Measurements from ENCODE around the gene TET3. TPM values are rescaled to one million over a fixed set of nuclear protein-coding genes. Genes with fewer than 3 reads are reported as not detected.
A peak's percentile ranks its signal among the peaks of the same experiment; 100 is the strongest.

The TET3 gene
- total RNA-seq, 1 donor from 2014 or later, result 32.8 TPM

GRCh38 chr2:73975731-73976130 lies 9.0 kb upstream of the TET3 start:
- H3K9me3 Mint-ChIP-seq (ENCODE audit: unreplicated experiment), result no peaks in the 10 kb centered on the region
- no peak for TF ChIP-seq CTCF (IDR thresholded peaks at IDR 0.05; ENCODE audit: insufficient read depth, low read depth, low read length)
- TF ChIP-seq EZH2 (IDR thresholded peaks at IDR 0.05; ENCODE audit: insufficient read depth, low read length), result no peak
- Histone ChIP-seq H3K4me1 (ENCODE audit: insufficient read depth, low read length) (peaks cover 11% of the 10 kb centered on the region), H3K36me3 (ENCODE audit: insufficient read depth, low read length) (no peaks in the 10 kb centered on the region), H3K4me3 (ENCODE audit: insufficient read depth, low read depth, low read length) (no peak overlapping the region), H3K9me3 (ENCODE audit: insufficient read depth, low read depth, low read length) (no peaks in the 10 kb centered on the region), H3K79me2 (ENCODE audit: insufficient read depth, low read length) (no peaks in the 10 kb centered on the region), H2AFZ (ENCODE audit: low read depth, low read length) (no peak overlapping the region), H3K27me3 (ENCODE audit: insufficient read depth, low read length) (no peaks in the 10 kb centered on the region), H3K4me2 (ENCODE audit: low read length) (no peak overlapping the region), H3K9ac (ENCODE audit: low read length) (no peak overlapping the region), H4K20me1 (ENCODE audit: insufficient read depth, low read length) (no peaks in the 10 kb centered on the region), H3K27ac (ENCODE audit: low read depth, low read length) (no peak overlapping the region)
- H3K4me1 Mint-ChIP-seq (ENCODE audit: low read depth, unreplicated experiment), result peaks cover 21% of the 10 kb centered on the region
- DNase-seq (ENCODE audit: low read depth) (no peak), FAIRE-seq (no peak)
- no peaks in the 10 kb centered on the region for H3K36me3 Mint-ChIP-seq (ENCODE audit: low read depth, unreplicated experiment)
- H3K4me3 Mint-ChIP-seq (ENCODE audit: unreplicated experiment), result no peak overlapping the region
- no peak overlapping the region for H3K27ac Mint-ChIP-seq (ENCODE audit: unreplicated experiment)
- peaks cover 29% of the 10 kb centered on the region for H3K27me3 Mint-ChIP-seq (ENCODE audit: low read depth, unreplicated experiment)

- H3K4me3 ChIP-seq (ENCODE audit: insufficient read depth, low read depth, low read length), result no peak overlapping the region
- H3K36me3 ChIP-seq (ENCODE audit: insufficient read depth, low read length), result no peaks in the 10 kb centered on the region
- no peaks in the 10 kb centered on the region for H3K79me2 ChIP-seq (ENCODE audit: insufficient read depth, low read length)
- no peak overlapping the region for H3K27ac ChIP-seq (ENCODE audit: low read depth, low read length)
- Mint-ChIP-seq H3K4me3 (ENCODE audit: unreplicated experiment) (no peak overlapping the region), H3K36me3 (ENCODE audit: low read depth, unreplicated experiment) (no peaks in the 10 kb centered on the region), H3K4me1 (ENCODE audit: low read depth, unreplicated experiment) (peaks cover 20% of the 10 kb centered on the region), H3K9me3 (ENCODE audit: unreplicated experiment) (no peaks in the 10 kb centered on the region), H3K27ac (ENCODE audit: unreplicated experiment) (no peak overlapping the region), H3K27me3 (ENCODE audit: low read depth, unreplicated experiment) (peaks cover 29% of the 10 kb centered on the region)
- H3K9me3 ChIP-seq (ENCODE audit: insufficient read depth, low read depth, low read length), result no peaks in the 10 kb centered on the region
- no peaks in the 10 kb centered on the region for H4K20me1 ChIP-seq (ENCODE audit: insufficient read depth, low read length)
- H3K4me2 ChIP-seq (ENCODE audit: low read length), result no peak overlapping the region
- TF ChIP-seq EZH2 (IDR thresholded peaks at IDR 0.05; ENCODE audit: insufficient read depth, low read length), result no peak
- TF ChIP-seq CTCF (IDR thresholded peaks at IDR 0.05; ENCODE audit: insufficient read depth, low read depth, low read length), result no peak
- H3K9ac ChIP-seq (ENCODE audit: low read length), result no peak overlapping the region
- DNase-seq (ENCODE audit: low read depth), result no peak
- FAIRE-seq, result no peak
- H3K27me3 ChIP-seq (ENCODE audit: insufficient read depth, low read length), result peaks cover 5% of the 10 kb centered on the region
- H2AFZ ChIP-seq (ENCODE audit: low read depth, low read length), result no peak overlapping the region
- H3K4me1 ChIP-seq (ENCODE audit: insufficient read depth, low read length), result peaks cover 19% of the 10 kb centered on the region
Measured at GRCh38 chr2:73976803-73977202, 7.9 kb upstream of the TET3 start.

DNA sequence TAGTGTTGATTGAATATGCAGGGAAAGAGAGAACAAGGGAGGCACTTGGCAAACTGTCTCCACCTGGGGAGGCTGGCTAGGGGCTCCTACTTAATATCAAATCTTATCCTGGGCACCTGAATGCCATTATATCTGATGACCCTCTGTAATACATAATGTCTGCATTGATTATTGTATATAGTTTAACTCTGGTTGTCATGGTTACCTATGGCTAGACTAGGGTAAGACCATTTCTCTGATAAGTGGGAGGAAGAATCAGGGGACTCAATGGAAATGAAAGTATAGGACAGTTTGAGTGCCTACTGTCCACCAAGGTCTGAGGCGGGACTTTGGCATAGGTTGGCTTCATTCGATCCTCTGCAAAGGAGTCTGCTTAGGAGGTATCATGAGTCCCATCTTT lies 7.2 kb upstream of the TET3 start:
- no peaks in the 10 kb centered on the region for H3K9me3 ChIP-seq (ENCODE audit: insufficient read depth, low read depth, low read length)
- Mint-ChIP-seq H3K4me1 (ENCODE audit: low read depth, unreplicated experiment) (peaks cover 23% of the 10 kb centered on the region), H3K27ac (ENCODE audit: unreplicated experiment) (peak overlapping the region; percentile 80), H3K9me3 (ENCODE audit: unreplicated experiment) (no peaks in the 10 kb centered on the region), H3K36me3 (ENCODE audit: low read depth, unreplicated experiment) (no peaks in the 10 kb centered on the region), H3K4me3 (ENCODE audit: unreplicated experiment) (no peak overlapping the region), H3K27me3 (ENCODE audit: low read depth, unreplicated experiment) (peaks cover 27% of the 10 kb centered on the region)
- no peak for TF ChIP-seq EZH2 (IDR thresholded peaks at IDR 0.05; ENCODE audit: insufficient read depth, low read length)
- H3K4me1 ChIP-seq (ENCODE audit: insufficient read depth, low read length), result peaks cover 19% of the 10 kb centered on the region
- no peak overlapping the region for H3K27ac ChIP-seq (ENCODE audit: low read depth, low read length)
- H3K27me3 ChIP-seq (ENCODE audit: insufficient read depth, low read length), result peaks cover 5% of the 10 kb centered on the region
- no peaks in the 10 kb centered on the region for H3K36me3 ChIP-seq (ENCODE audit: insufficient read depth, low read length)
- H3K9ac ChIP-seq (ENCODE audit: low read length), result no peak overlapping the region
- FAIRE-seq (no peak), DNase-seq (ENCODE audit: low read depth) (no peak)
- no peaks in the 10 kb centered on the region for H4K20me1 ChIP-seq (ENCODE audit: insufficient read depth, low read length)
- H2AFZ ChIP-seq (ENCODE audit: low read depth, low read length), result no peak overlapping the region
- no peaks in the 10 kb centered on the region for H3K79me2 ChIP-seq (ENCODE audit: insufficient read depth, low read length)
- no peak overlapping the region for H3K4me2 ChIP-seq (ENCODE audit: low read length)
- H3K4me3 ChIP-seq (ENCODE audit: insufficient read depth, low read depth, low read length), result no peak overlapping the region
